Measurements from ENCODE around the gene NUP210L.

Gene NUP210L

DNA sequence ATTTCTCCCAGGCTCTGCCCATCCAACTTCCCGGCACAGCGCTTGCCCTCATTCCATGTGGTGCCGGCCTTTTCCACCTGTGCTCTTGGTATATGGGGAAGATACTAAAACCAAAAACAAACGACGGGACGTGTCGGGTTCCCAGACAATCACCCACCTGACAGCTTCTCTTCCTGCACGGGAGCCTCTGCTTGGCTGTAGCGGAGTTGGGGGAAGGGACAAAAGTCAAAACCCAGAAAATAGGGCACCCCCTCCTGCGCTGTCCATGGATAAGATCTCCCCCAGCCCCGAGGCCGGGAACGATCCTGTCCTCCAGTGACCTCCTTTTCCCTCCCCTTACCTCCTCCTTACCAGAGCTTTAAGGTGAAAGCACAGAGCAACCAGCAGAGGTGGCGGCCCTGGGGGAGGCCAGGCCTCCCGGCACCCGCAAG lies 178.0 kb downstream of the NUP210L start:
- H3K27ac ChIP-seq = peak overlapping the region; percentile 96
- no peak for TF ChIP-seq ZFX (IDR thresholded peaks at IDR 0.05)
- TF ChIP-seq, protein P1, sequence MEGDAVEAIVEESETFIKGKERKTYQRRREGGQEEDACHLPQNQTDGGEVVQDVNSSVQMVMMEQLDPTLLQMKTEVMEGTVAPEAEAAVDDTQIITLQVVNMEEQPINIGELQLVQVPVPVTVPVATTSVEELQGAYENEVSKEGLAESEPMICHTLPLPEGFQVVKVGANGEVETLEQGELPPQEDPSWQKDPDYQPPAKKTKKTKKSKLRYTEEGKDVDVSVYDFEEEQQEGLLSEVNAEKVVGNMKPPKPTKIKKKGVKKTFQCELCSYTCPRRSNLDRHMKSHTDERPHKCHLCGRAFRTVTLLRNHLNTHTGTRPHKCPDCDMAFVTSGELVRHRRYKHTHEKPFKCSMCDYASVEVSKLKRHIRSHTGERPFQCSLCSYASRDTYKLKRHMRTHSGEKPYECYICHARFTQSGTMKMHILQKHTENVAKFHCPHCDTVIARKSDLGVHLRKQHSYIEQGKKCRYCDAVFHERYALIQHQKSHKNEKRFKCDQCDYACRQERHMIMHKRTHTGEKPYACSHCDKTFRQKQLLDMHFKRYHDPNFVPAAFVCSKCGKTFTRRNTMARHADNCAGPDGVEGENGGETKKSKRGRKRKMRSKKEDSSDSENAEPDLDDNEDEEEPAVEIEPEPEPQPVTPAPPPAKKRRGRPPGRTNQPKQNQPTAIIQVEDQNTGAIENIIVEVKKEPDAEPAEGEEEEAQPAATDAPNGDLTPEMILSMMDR (conservative IDR thresholded peaks at IDR 0.05) = no peak

DNA sequence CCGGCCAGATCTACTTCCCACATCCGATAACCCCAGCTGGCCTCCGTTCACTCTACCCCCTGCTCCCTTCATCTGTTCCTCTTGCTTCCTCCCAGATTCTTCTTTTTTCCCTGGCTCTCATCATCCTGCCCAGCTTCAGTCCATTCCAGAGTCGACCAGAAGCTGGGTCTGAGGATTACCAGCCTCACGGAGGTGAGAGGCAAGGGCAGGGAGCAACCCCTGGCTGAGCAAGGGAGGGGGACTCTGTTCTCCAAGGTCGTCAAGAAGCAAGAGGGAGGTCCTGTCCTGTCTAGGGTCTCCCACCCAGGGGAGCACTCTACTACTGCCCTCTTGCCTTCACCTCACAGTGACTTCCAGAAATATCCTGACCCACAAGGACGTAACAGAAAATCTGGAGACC lies 181.3 kb downstream of the NUP210L start:
- no peak for TF ChIP-seq ZFX (IDR thresholded peaks at IDR 0.05)
- TF ChIP-seq, protein P1 (conservative IDR thresholded peaks at IDR 0.05) = no peak
- no peak overlapping the region for H3K27ac ChIP-seq

DNA sequence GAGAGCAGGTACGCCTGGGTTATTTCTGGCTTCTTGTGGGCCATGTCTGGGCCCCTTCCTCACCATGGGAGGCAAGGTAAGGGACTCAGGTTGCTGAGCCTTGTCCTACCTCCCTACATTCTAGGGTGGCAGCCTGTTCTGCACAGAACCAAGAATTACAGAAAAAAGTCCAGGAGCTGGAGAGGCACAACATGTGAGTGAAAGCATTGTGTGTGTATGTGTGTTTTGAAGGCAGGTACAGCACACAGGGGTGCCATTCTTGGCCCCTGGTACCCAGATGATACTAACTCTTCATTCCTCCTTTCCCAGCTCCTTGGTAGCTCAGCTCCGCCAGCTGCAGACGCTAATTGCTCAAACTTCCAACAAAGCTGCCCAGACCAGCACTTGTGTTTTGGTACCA lies 181.8 kb downstream of the NUP210L start:
- no peak for TF ChIP-seq ZFX (IDR thresholded peaks at IDR 0.05)
- TF ChIP-seq, protein P1 (conservative IDR thresholded peaks at IDR 0.05) = no peak
- H3K27ac ChIP-seq = no peak overlapping the region

DNA sequence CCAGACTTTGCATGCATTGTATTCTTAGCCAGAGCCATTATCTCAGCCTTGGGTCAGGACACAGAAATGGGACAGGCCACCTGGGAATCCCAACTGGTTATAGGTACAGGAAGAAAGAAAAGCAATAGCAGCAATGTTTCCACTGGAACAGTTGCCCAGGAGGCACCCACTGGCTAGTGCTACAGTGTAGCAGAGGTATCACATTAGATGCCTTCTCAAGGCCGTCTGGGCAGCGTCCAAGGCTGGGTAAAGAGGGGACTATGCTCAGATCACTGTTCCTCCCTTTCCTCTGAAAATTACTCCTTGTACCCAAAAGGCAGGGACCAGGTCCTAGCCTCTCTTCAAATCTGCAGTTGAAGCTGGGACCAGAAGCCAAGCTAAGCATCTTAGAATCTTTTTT lies 184.5 kb downstream of the NUP210L start:
- TF ChIP-seq, protein P1 (conservative IDR thresholded peaks at IDR 0.05) = no peak
- TF ChIP-seq ZFX (IDR thresholded peaks at IDR 0.05) = no peak
- H3K27ac ChIP-seq = peak overlapping the region; percentile 97; the same call in 1 of the 2 replicates

DNA sequence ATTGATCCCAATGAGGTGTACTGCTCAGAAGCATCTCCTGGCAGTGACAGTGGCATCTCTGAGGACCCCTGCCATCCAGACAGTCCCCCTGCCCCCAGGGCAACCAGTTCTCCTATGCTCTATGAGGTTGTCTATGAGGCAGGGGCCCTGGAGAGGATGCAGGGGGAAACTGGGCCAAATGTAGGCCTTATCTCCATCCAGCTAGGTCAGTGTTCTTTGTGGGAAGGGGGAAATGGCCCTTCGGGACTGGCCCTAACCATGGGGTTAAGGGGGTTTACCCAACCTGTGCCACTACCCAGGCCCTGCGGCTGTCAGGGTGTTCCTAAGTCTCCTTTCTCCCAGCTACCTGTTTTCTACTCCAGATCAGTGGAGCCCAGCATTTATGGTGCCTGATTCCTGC lies 185.9 kb downstream of the NUP210L start:
- H3K27ac ChIP-seq = peak overlapping the region; percentile 97
- TF ChIP-seq, protein P1 (conservative IDR thresholded peaks at IDR 0.05) = no peak
- TF ChIP-seq ZFX (IDR thresholded peaks at IDR 0.05) = no peak

DNA sequence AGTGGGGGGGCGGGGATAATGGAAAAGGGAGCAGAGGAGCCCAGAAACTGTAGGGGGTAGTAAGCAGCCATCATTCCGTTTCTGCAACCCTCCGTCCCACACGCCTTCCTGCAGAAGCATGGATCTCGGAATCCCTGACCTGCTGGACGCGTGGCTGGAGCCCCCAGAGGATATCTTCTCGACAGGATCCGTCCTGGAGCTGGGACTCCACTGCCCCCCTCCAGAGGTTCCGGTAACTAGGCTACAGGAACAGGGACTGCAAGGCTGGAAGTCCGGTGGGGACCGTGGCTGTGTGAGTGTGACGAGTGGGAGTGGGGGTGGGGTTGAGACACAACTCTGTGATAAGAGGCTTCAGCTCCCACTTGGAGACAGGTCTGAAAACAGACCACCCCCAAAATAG lies 186.5 kb downstream of the NUP210L start:
- H3K27ac ChIP-seq = peak overlapping the region; percentile 97
- TF ChIP-seq, protein P1 (conservative IDR thresholded peaks at IDR 0.05) = no peak
- no peak for TF ChIP-seq ZFX (IDR thresholded peaks at IDR 0.05)

DNA sequence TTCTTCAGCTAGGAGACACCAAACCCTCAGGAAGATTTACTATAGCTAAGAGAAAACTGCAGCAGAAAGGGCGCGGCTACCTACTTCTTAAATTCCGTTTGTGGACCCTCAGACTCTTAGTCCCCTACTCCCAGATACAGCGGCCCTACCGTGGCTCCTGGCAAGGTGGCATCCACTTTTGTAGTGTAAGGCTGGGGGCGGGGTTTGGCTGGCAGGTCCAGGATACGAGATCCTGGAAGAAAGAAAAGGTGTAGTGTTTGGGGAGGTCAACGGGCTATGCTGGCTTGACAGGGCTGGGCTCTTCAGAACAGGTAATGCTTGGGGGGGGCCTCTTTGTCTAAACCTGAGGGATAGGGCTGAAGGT lies 186.9 kb downstream of the NUP210L start:
- H3K27ac ChIP-seq = peak overlapping the region; percentile 97
- TF ChIP-seq, protein P1 (conservative IDR thresholded peaks at IDR 0.05) = no peak
- TF ChIP-seq ZFX (IDR thresholded peaks at IDR 0.05) = no peak

Measured in C4-2B (cell line).